Measurements from ENCODE around the gene WWOX.

WWOX gene

GRCh38 chr16:79093554-79093967 lies 994.1 kb downstream of the WWOX start:
- DNase-seq (ENCODE audit: insufficient read length, low spot score) (peak; percentile 15), FAIRE-seq (no peak)
- TF ChIP-seq POLR2A (IDR thresholded peaks at IDR 0.05; ENCODE audit: low read depth, low read length) (no peak), POU2F2 (IDR thresholded peaks at IDR 0.05; ENCODE audit: low read depth, low read length) (no peak), POLR2AphosphoS5 (IDR thresholded peaks at IDR 0.05; ENCODE audit: low read depth, low read length) (no peak), SPI1 (IDR thresholded peaks at IDR 0.05; ENCODE audit: low read depth, low read length) (peak; percentile 70; the same call in 1 of the 2 replicates)

DNA sequence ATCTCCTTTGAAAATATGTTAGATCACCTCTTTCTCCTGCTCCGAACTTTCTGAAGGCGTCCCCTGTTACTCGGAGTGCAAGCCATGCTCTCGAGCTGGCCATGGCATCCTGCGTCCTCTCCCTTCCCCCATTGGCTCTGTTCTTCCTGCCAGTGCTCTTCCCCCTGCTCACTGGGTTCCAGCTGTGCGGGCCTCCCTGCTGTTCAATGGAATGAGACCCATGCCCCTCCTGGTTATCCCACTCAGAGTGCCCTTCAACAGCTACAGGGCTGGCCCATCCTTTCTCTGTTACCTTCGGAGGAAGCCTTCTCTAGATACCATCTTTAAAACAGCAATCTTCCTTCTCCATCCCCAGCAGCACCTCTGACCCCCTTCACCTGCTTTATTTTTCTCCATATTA lies 996.8 kb downstream of the WWOX start:
- no peak for TF ChIP-seq SPI1 (IDR thresholded peaks at IDR 0.05; ENCODE audit: low read depth, low read length)
- no peak for TF ChIP-seq POLR2A (IDR thresholded peaks at IDR 0.05; ENCODE audit: low read depth, low read length)
- TF ChIP-seq POLR2AphosphoS5 (IDR thresholded peaks at IDR 0.05; ENCODE audit: low read depth, low read length), result no peak
- no peak for TF ChIP-seq TAF1 (IDR thresholded peaks at IDR 0.05; ENCODE audit: low read depth, low read length)
- TF ChIP-seq PAX5 (IDR thresholded peaks at IDR 0.05; ENCODE audit: insufficient read depth, low read length, severe bottlenecking), result no peak
- no peak for TF ChIP-seq POU2F2 (IDR thresholded peaks at IDR 0.05; ENCODE audit: low read depth, low read length)
- no peak for DNase-seq (ENCODE audit: insufficient read length, low spot score)
- FAIRE-seq, result no peak

GRCh38 chr16:79097166-79097565 lies 997.7 kb downstream of the WWOX start:
- no peak for DNase-seq (ENCODE audit: insufficient read length, low spot score)
- no peak for FAIRE-seq
- TF ChIP-seq POLR2AphosphoS5 (IDR thresholded peaks at IDR 0.05; ENCODE audit: low read depth, low read length) (no peak), SPI1 (IDR thresholded peaks at IDR 0.05; ENCODE audit: low read depth, low read length) (no peak), TAF1 (IDR thresholded peaks at IDR 0.05; ENCODE audit: low read depth, low read length) (no peak), POLR2A (IDR thresholded peaks at IDR 0.05; ENCODE audit: low read depth, low read length) (no peak), POU2F2 (IDR thresholded peaks at IDR 0.05; ENCODE audit: low read depth, low read length) (no peak), PAX5 (IDR thresholded peaks at IDR 0.05; ENCODE audit: insufficient read depth, low read length, severe bottlenecking) (no peak)

DNA sequence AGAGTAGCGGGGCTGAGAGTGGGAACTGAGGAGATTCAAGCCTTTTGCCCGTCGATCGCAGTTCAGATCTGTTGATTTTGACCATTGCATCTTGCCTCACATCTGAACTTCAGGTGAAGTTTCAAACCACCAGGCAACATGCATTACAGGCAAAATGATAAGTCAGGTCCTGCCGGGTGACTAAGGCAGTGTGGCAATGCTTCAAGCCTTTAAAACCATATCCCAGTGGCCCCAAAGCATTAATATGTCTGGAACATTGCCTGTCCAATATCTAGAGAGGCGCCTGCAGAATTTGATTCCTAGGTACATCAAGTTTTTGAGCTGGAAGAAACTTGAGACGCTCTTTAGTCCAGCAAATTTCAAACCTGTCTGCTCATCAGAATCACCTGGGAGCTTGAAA lies 998.3 kb downstream of the WWOX start:
- DNase-seq (ENCODE audit: insufficient read length, low spot score) (no peak), FAIRE-seq (no peak)
- TF ChIP-seq SPI1 (IDR thresholded peaks at IDR 0.05; ENCODE audit: low read depth, low read length) (no peak), TAF1 (IDR thresholded peaks at IDR 0.05; ENCODE audit: low read depth, low read length) (no peak), PAX5 (IDR thresholded peaks at IDR 0.05; ENCODE audit: insufficient read depth, low read length, severe bottlenecking) (no peak), POLR2AphosphoS5 (IDR thresholded peaks at IDR 0.05; ENCODE audit: low read depth, low read length) (no peak), POLR2A (IDR thresholded peaks at IDR 0.05; ENCODE audit: low read depth, low read length) (no peak), POU2F2 (IDR thresholded peaks at IDR 0.05; ENCODE audit: low read depth, low read length) (no peak)

DNA sequence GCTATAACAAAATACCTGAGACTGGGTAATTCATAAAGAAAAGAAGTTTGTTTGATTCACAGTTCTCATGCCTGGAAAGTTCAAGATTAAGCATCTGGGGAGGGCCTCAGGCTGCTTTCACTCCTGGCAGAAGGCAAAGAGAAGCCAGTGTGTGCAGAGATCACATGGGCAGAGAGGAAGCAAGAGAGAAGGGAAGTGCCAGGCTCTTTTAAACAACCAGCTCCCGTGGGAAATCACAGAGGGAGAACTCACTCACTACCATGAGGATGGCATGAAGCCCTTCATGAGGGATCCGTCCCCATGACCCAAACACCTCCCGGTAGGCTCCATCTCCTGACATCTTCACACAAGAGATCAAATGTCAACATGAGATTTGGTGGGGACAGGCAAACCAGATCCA lies 999.5 kb downstream of the WWOX start:
- no peak for FAIRE-seq
- TF ChIP-seq POLR2A (IDR thresholded peaks at IDR 0.05; ENCODE audit: low read depth, low read length) (no peak), POLR2AphosphoS5 (IDR thresholded peaks at IDR 0.05; ENCODE audit: low read depth, low read length) (no peak), POU2F2 (IDR thresholded peaks at IDR 0.05; ENCODE audit: low read depth, low read length) (no peak), TAF1 (IDR thresholded peaks at IDR 0.05; ENCODE audit: low read depth, low read length) (no peak), SPI1 (IDR thresholded peaks at IDR 0.05; ENCODE audit: low read depth, low read length) (no peak), PAX5 (IDR thresholded peaks at IDR 0.05; ENCODE audit: insufficient read depth, low read length, severe bottlenecking) (no peak)
- no peak for DNase-seq (ENCODE audit: insufficient read length, low spot score)

GRCh38 chr16:79099716-79100115 lies 1000.3 kb downstream of the WWOX start:
- no peak for DNase-seq (ENCODE audit: insufficient read length, low spot score)
- FAIRE-seq, result no peak
- TF ChIP-seq POLR2A (IDR thresholded peaks at IDR 0.05; ENCODE audit: low read depth, low read length) (no peak), PAX5 (IDR thresholded peaks at IDR 0.05; ENCODE audit: insufficient read depth, low read length, severe bottlenecking) (no peak), TAF1 (IDR thresholded peaks at IDR 0.05; ENCODE audit: low read depth, low read length) (no peak), SPI1 (IDR thresholded peaks at IDR 0.05; ENCODE audit: low read depth, low read length) (no peak), POLR2AphosphoS5 (IDR thresholded peaks at IDR 0.05; ENCODE audit: low read depth, low read length) (no peak), POU2F2 (IDR thresholded peaks at IDR 0.05; ENCODE audit: low read depth, low read length) (no peak)

DNA sequence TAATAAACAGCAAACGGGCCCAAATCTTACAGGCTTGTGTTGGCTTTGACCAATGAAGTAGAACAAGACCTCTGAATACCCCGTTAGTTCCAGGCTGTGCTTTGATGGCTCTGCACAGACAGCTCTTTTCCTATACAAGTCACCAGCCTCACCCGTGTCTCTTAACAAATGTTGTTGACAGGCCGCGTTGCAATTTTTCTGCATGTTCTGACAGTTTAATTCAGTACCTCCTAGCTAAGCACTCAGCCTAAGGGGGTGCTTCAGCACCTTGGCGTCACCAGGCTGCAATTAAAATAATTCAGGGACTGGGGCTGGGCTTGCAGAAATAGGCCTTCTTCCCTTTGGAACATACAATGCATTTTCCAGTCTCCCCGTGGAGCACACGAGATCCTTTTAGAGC lies 1001.0 kb downstream of the WWOX start:
- TF ChIP-seq TAF1 (IDR thresholded peaks at IDR 0.05; ENCODE audit: low read depth, low read length) (no peak), POU2F2 (IDR thresholded peaks at IDR 0.05; ENCODE audit: low read depth, low read length) (no peak), POLR2A (IDR thresholded peaks at IDR 0.05; ENCODE audit: low read depth, low read length) (no peak), POLR2AphosphoS5 (IDR thresholded peaks at IDR 0.05; ENCODE audit: low read depth, low read length) (no peak), PAX5 (IDR thresholded peaks at IDR 0.05; ENCODE audit: insufficient read depth, low read length, severe bottlenecking) (no peak), SPI1 (IDR thresholded peaks at IDR 0.05; ENCODE audit: low read depth, low read length) (no peak)
- no peak for FAIRE-seq
- DNase-seq (ENCODE audit: insufficient read length, low spot score), result no peak

- FAIRE-seq (no peak), DNase-seq (ENCODE audit: insufficient read length, low spot score) (no peak)
- TF ChIP-seq TAF1 (IDR thresholded peaks at IDR 0.05; ENCODE audit: low read depth, low read length) (no peak), SPI1 (IDR thresholded peaks at IDR 0.05; ENCODE audit: low read depth, low read length) (no peak), POU2F2 (IDR thresholded peaks at IDR 0.05; ENCODE audit: low read depth, low read length) (no peak), POLR2A (IDR thresholded peaks at IDR 0.05; ENCODE audit: low read depth, low read length) (no peak), PAX5 (IDR thresholded peaks at IDR 0.05; ENCODE audit: insufficient read depth, low read length, severe bottlenecking) (no peak), POLR2AphosphoS5 (IDR thresholded peaks at IDR 0.05; ENCODE audit: low read depth, low read length) (no peak)
These were observed 1002.0 kb downstream of the WWOX start for GRCh38 chr16:79101491-79101890.

GRCh38 chr16:79104567-79104966 lies 1005.1 kb downstream of the WWOX start:
- FAIRE-seq (no peak), DNase-seq (ENCODE audit: insufficient read length, low spot score) (no peak)
- TF ChIP-seq PAX5 (IDR thresholded peaks at IDR 0.05; ENCODE audit: insufficient read depth, low read length, severe bottlenecking) (no peak), POU2F2 (IDR thresholded peaks at IDR 0.05; ENCODE audit: low read depth, low read length) (no peak), POLR2A (IDR thresholded peaks at IDR 0.05; ENCODE audit: low read depth, low read length) (no peak), SPI1 (IDR thresholded peaks at IDR 0.05; ENCODE audit: low read depth, low read length) (no peak), TAF1 (IDR thresholded peaks at IDR 0.05; ENCODE audit: low read depth, low read length) (no peak), POLR2AphosphoS5 (IDR thresholded peaks at IDR 0.05; ENCODE audit: low read depth, low read length) (no peak)

DNA sequence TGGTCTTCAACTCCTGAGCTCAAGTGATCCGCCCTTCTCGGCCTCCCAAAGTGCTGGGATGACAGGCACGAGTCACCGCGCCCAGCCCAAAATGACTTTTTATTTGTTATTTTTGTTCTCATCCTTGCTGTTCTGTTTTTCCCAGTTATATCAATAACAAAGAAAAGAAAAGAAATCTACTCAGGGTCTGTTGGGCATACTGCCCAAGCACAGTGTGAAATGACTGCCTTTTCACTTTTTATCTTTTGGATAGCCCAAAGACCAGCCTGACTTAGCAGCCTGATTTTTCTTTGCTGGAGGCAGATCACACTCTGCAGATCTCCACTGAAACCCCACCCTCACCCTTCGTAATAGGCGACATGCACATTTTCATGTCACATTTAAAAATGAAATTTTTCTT lies 1007.8 kb downstream of the WWOX start:
- DNase-seq (ENCODE audit: insufficient read length, low spot score), result no peak
- FAIRE-seq, result no peak
- TF ChIP-seq POLR2AphosphoS5 (IDR thresholded peaks at IDR 0.05; ENCODE audit: low read depth, low read length) (no peak), TAF1 (IDR thresholded peaks at IDR 0.05; ENCODE audit: low read depth, low read length) (no peak), PAX5 (IDR thresholded peaks at IDR 0.05; ENCODE audit: insufficient read depth, low read length, severe bottlenecking) (no peak)

Data from GM12891 (cell line).